Subcutaneous abdominal adipose tissue (tissue), 5 donors: Measurements from ENCODE around the gene JAKMIP1.

Experiments
- H3K27ac ChIP-seq: one replicate; pipeline ENCODE4 v1.7.0; 2013; ENCODE audit warnings: low read depth, mild to moderate bottlenecking, inconsistent platforms, low read length, moderate library complexity
- H3K27me3 ChIP-seq, 5 donors: one replicate each; pipeline ENCODE4 v1.7.0; 2013; ENCODE audit warnings: low read length in 5 of 5, inconsistent platforms in 1 of 5; ENCODE audit not compliant: control insufficient read depth in 5 of 5, insufficient read depth in 4 of 5
- H3K36me3 ChIP-seq, 5 donors: one replicate each; pipeline ENCODE4 v1.7.0; 2013; ENCODE audit warnings: low read length in 5 of 5; ENCODE audit not compliant: control insufficient read depth in 5 of 5, insufficient read depth in 5 of 5
- H3K4me1 ChIP-seq, 5 donors: one replicate each; pipeline ENCODE4 v1.7.0; 2013; ENCODE audit warnings: low read length in 5 of 5, mild to moderate bottlenecking in 3 of 5, moderate library complexity in 1 of 5; ENCODE audit not compliant: control insufficient read depth in 5 of 5, insufficient read depth in 5 of 5
- H3K4me3 ChIP-seq, 5 donors: one replicate each; pipeline ENCODE4 v1.7.0; 2013; ENCODE audit warnings: low read length in 5 of 5, low read depth in 1 of 5
- H3K9ac ChIP-seq, 5 donors: one replicate each; pipeline ENCODE4 v1.7.0; 2013; ENCODE audit warnings: low read length in 5 of 5, mild to moderate bottlenecking in 4 of 5, moderate library complexity in 3 of 5
- H3K9me3 ChIP-seq, 5 donors: one replicate each; pipeline ENCODE4 v1.7.0; 2013; ENCODE audit warnings: low read length in 5 of 5; ENCODE audit not compliant: control insufficient read depth in 5 of 5
- donor health status: healthy.
- donor health status: healthy.
- donor health status: healthy.
- donor health status: healthy.
- donor health status: healthy.

The JAKMIP1 gene

GRCh38 chr4:6183740-6184139 lies 16.6 kb downstream of the JAKMIP1 start:
- Histone ChIP-seq H3K9me3 (peaks cover 6 to 33% (median 28%) of the 10 kb centered on the region in 5 donors), H3K36me3 (no peaks in the 10 kb centered on the region), H3K27me3 (peaks cover 0 to 7% (median 6%) of the 10 kb centered on the region in 5 donors), H3K4me3 (no peak overlapping the region), H3K4me1 (no peaks in the 10 kb centered on the region), H3K9ac (no peak overlapping the region), H3K27ac (no peak overlapping the region)

GRCh38 chr4:6182376-6183280 lies 17.7 kb downstream of the JAKMIP1 start:
- Histone ChIP-seq H3K9ac (no peak overlapping the region), H3K27ac (no peak overlapping the region), H3K4me1 (no peaks in the 10 kb centered on the region), H3K36me3 (no peaks in the 10 kb centered on the region), H3K9me3 (peaks cover 6 to 33% (median 25%) of the 10 kb centered on the region in 5 donors), H3K4me3 (no peak overlapping the region), H3K27me3 (peaks cover 0 to 9% (median 5%) of the 10 kb centered on the region in 5 donors)

GRCh38 chr4:6180841-6181631 lies 19.3 kb downstream of the JAKMIP1 start:
- Histone ChIP-seq H3K4me3 (no peak overlapping the region), H3K27me3 (peaks cover 0 to 15% (median 5%) of the 10 kb centered on the region in 5 donors), H3K4me1 (no peaks in the 10 kb centered on the region), H3K36me3 (no peaks in the 10 kb centered on the region), H3K27ac (no peak overlapping the region), H3K9me3 (peaks cover 4 to 20% (median 17%) of the 10 kb centered on the region in 5 donors), H3K9ac (no peak overlapping the region)

GRCh38 chr4:6179362-6179761 lies 21.0 kb downstream of the JAKMIP1 start:
- peaks cover 4 to 16% (median 15%) of the 10 kb centered on the region in 5 donors for H3K9me3 ChIP-seq
- H3K36me3 ChIP-seq, result no peaks in the 10 kb centered on the region
- no peak overlapping the region for H3K27ac ChIP-seq
- no peaks in the 10 kb centered on the region for H3K4me1 ChIP-seq
- H3K27me3 ChIP-seq, result peaks cover 0 to 17% (median 5%) of the 10 kb centered on the region in 5 donors
- H3K9ac ChIP-seq, result no peak overlapping the region
- no peak overlapping the region for H3K4me3 ChIP-seq

GRCh38 chr4:6178757-6179156 lies 21.6 kb downstream of the JAKMIP1 start:
- H3K27me3 ChIP-seq, result peaks cover 0 to 17% (median 8%) of the 10 kb centered on the region in 5 donors
- no peak overlapping the region for H3K4me3 ChIP-seq
- H3K9me3 ChIP-seq, result peaks cover 4 to 16% (median 15%) of the 10 kb centered on the region in 5 donors
- H3K27ac ChIP-seq, result no peak overlapping the region
- H3K4me1 ChIP-seq, result no peaks in the 10 kb centered on the region
- no peak overlapping the region for H3K9ac ChIP-seq
- H3K36me3 ChIP-seq, result no peaks in the 10 kb centered on the region

GRCh38 chr4:6177587-6178197 lies 22.7 kb downstream of the JAKMIP1 start:
- Histone ChIP-seq H3K9me3 (peaks cover 4 to 16% (median 15%) of the 10 kb centered on the region in 5 donors), H3K27me3 (peaks cover 0 to 17% (median 8%) of the 10 kb centered on the region in 5 donors), H3K4me3 (no peak overlapping the region), H3K36me3 (no peaks in the 10 kb centered on the region), H3K4me1 (no peaks in the 10 kb centered on the region), H3K9ac (no peak overlapping the region), H3K27ac (no peak overlapping the region)

- Histone ChIP-seq H3K9me3 (peaks cover 1 to 15% (median 5%) of the 10 kb centered on the region in 5 donors), H3K36me3 (no peaks in the 10 kb centered on the region), H3K27ac (no peak overlapping the region), H3K27me3 (peaks cover 0 to 16% (median 8%) of the 10 kb centered on the region in 5 donors), H3K9ac (no peak overlapping the region), H3K4me3 (no peak overlapping the region), H3K4me1 (peaks cover 0 to 4% (median 0%) of the 10 kb centered on the region in 5 donors)
Measured at GRCh38 chr4:6175426-6175825, 24.9 kb downstream of the JAKMIP1 start.

- peaks cover 0 to 7% (median 0%) of the 10 kb centered on the region in 5 donors for H3K9me3 ChIP-seq
- H3K27ac ChIP-seq, result no peak overlapping the region
- H3K36me3 ChIP-seq, result no peaks in the 10 kb centered on the region
- peaks cover 0 to 4% (median 0%) of the 10 kb centered on the region in 5 donors for H3K4me1 ChIP-seq
- H3K4me3 ChIP-seq, result no peak overlapping the region
- peaks cover 0 to 14% (median 0%) of the 10 kb centered on the region in 5 donors for H3K27me3 ChIP-seq
- H3K9ac ChIP-seq, result no peak overlapping the region
Measured at GRCh38 chr4:6172927-6173200, 27.5 kb downstream of the JAKMIP1 start.

GRCh38 chr4:6172093-6172926 lies 28.0 kb downstream of the JAKMIP1 start:
- no peak overlapping the region for H3K27ac ChIP-seq
- H3K9ac ChIP-seq, result no peak overlapping the region
- no peaks in the 10 kb centered on the region for H3K36me3 ChIP-seq
- no peak overlapping the region for H3K4me3 ChIP-seq
- H3K4me1 ChIP-seq, result peaks cover 0 to 4% (median 0%) of the 10 kb centered on the region in 5 donors
- H3K27me3 ChIP-seq, result peaks cover 0 to 9% (median 0%) of the 10 kb centered on the region in 5 donors
- peaks cover 0 to 4% (median 0%) of the 10 kb centered on the region in 5 donors for H3K9me3 ChIP-seq
